Measurements from ENCODE around the gene HAT1. TPM values are rescaled to one million over a fixed set of nuclear protein-coding genes. Genes with fewer than 3 reads are reported as not detected.

The HAT1 gene
- total and polyA plus RNA-seq, 8 donors: 7.8 to 20.1 (median 16.2) TPM

- intact Hi-C loops (cut with DNase I): no loop called here
- DNase-seq: no peak
- Histone ChIP-seq H3K27me3 (no peaks in the 10 kb centered on the region), H3K9me3 (no peaks in the 10 kb centered on the region), H3K27ac (no peak overlapping the region), H3K4me3 (peak overlapping the region in 3 of 4 donors; percentile 59 to 81 (median 65)), H3K4me1 (peaks cover 0 to 11% (median 4%) of the 10 kb centered on the region in 3 donors), H3K36me3 (no peaks in the 10 kb centered on the region)
- ATAC-seq: no peak
- WGBS, 2 donors: 84 to 88% methylated on average over 13 of the region's 13 CpGs
- TF ChIP-seq CTCF (IDR thresholded peaks at IDR 0.05): no peak
- FAIRE-seq: no peak
Measured at GRCh38 chr2:172000696-172001361, 78.6 kb downstream of the HAT1 start.

- peaks cover 0 to 2% (median 0%) of the 10 kb centered on the region in 3 donors for H3K4me1 ChIP-seq
- ATAC-seq: no peak
- intact Hi-C loops (cut with DNase I): no loop called here
- TF ChIP-seq CTCF (IDR thresholded peaks at IDR 0.05): no peak
- DNase-seq: no peak
- H3K36me3 ChIP-seq: no peaks in the 10 kb centered on the region
- no peak overlapping the region for H3K27ac ChIP-seq
- WGBS, 2 donors: 95 to 97% methylated on average over 1 of the region's 1 CpG
- no peaks in the 10 kb centered on the region for H3K27me3 ChIP-seq
- no peak overlapping the region for H3K4me3 ChIP-seq
- H3K9me3 ChIP-seq: no peaks in the 10 kb centered on the region
- no peak for FAIRE-seq
Measured at GRCh38 chr2:172007372-172007771, 85.1 kb downstream of the HAT1 start.

- Histone ChIP-seq H3K4me3 (no peak overlapping the region), H3K27ac (no peak overlapping the region), H3K4me1 (peaks cover 0 to 6% (median 0%) of the 10 kb centered on the region in 3 donors), H3K36me3 (no peaks in the 10 kb centered on the region), H3K27me3 (no peaks in the 10 kb centered on the region), H3K9me3 (no peaks in the 10 kb centered on the region)
- WGBS, 2 donors: 90 to 94% methylated on average over 3 to 4 of the region's 4 CpGs
- ATAC-seq (no peak), DNase-seq (no peak), FAIRE-seq (no peak)
- intact Hi-C loops (cut with DNase I): no loop called here
- no peak for TF ChIP-seq CTCF (IDR thresholded peaks at IDR 0.05)
Measured at GRCh38 chr2:172009823-172010222, 87.6 kb downstream of the HAT1 start.

GRCh38 chr2:172011812-172012575, 89.7 kb downstream of the HAT1 start:
- no peaks in the 10 kb centered on the region for H3K9me3 ChIP-seq
- intact Hi-C loops (cut with DNase I): no loop called here
- H3K36me3 ChIP-seq: no peaks in the 10 kb centered on the region
- no peak for TF ChIP-seq CTCF (IDR thresholded peaks at IDR 0.05)
- no peak overlapping the region for H3K27ac ChIP-seq
- H3K4me1 ChIP-seq: peaks cover 0 to 6% (median 0%) of the 10 kb centered on the region in 3 donors
- WGBS, 2 donors: 79 to 86% methylated on average over 11 of the region's 11 CpGs
- no peaks in the 10 kb centered on the region for H3K27me3 ChIP-seq
- ATAC-seq (no peak), DNase-seq (no peak), FAIRE-seq (no peak)
- H3K4me3 ChIP-seq: no peak overlapping the region
